ENCODE data around the gene AOC2. TPM values are rescaled to one million over a fixed set of nuclear protein-coding genes. Genes with fewer than 3 reads are reported as not detected.

Gene AOC2
- total and polyA plus RNA-seq, 2 of the 13 experiments (the other 11 are each of a cell fraction or from before 2014, with no cell fraction given) = 1.2 to 3.3 TPM

DNA sequence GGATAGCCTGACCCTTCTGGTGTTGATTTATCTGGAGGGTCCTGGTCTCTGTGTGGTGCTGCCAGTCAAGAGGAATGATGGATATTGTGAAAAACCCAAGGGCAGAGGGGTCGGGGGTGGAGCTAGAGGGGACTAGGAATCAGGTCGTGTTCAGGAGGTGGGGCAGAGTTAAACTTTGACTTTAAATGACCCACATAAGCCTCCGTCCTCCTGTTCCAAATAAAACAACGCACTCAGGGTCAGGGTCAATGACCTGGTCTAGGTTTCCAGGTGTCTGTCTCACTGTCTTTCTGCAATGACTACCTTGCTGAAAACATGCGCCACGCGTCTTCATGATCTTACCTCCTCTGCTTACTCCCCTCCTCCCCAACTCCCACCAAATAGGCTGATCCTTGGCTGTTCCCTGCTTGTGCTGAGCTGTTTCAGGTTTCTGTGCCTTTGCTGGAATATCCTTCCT is 21.3 kb downstream of the AOC2 start (continued):
- TF ChIP-seq, protein P1, sequence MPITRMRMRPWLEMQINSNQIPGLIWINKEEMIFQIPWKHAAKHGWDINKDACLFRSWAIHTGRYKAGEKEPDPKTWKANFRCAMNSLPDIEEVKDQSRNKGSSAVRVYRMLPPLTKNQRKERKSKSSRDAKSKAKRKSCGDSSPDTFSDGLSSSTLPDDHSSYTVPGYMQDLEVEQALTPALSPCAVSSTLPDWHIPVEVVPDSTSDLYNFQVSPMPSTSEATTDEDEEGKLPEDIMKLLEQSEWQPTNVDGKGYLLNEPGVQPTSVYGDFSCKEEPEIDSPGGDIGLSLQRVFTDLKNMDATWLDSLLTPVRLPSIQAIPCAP (CRISPR knock-in tag; IDR thresholded peaks at IDR 0.05; ENCODE audit: low read depth) = no peak
- TF ChIP-seq BORCS8-MEF2B (CRISPR knock-in tag; IDR thresholded peaks at IDR 0.05) (0 out of 2 replicates have a peak, but pooled peaks have one; percentile 28), ZNF224 (CRISPR knock-in tag; IDR thresholded peaks at IDR 0.05) (no peak), SOX5 (CRISPR knock-in tag; IDR thresholded peaks at IDR 0.05; ENCODE audit: borderline replicate concordance) (peak; percentile 71; the same call in 1 of the 2 replicates), TAF15 (IDR thresholded peaks at IDR 0.05; ENCODE audit: low read depth, low read length, poor library complexity, severe bottlenecking) (no peak), NFKB2 (CRISPR knock-in tag; IDR thresholded peaks at IDR 0.05; ENCODE audit: borderline replicate concordance) (no peak), RCOR2 (CRISPR knock-in tag; IDR thresholded peaks at IDR 0.05) (no peak), ZNF619 (CRISPR knock-in tag; IDR thresholded peaks at IDR 0.05) (0 out of 2 replicates have a peak, but pooled peaks have one; percentile 11), PAX8 (CRISPR knock-in tag; IDR thresholded peaks at IDR 0.05; ENCODE audit: borderline replicate concordance) (no peak), RBFOX2 (IDR thresholded peaks at IDR 0.05; ENCODE audit: low read depth, low read length) (no peak)
- TF ChIP-seq, protein P2, sequence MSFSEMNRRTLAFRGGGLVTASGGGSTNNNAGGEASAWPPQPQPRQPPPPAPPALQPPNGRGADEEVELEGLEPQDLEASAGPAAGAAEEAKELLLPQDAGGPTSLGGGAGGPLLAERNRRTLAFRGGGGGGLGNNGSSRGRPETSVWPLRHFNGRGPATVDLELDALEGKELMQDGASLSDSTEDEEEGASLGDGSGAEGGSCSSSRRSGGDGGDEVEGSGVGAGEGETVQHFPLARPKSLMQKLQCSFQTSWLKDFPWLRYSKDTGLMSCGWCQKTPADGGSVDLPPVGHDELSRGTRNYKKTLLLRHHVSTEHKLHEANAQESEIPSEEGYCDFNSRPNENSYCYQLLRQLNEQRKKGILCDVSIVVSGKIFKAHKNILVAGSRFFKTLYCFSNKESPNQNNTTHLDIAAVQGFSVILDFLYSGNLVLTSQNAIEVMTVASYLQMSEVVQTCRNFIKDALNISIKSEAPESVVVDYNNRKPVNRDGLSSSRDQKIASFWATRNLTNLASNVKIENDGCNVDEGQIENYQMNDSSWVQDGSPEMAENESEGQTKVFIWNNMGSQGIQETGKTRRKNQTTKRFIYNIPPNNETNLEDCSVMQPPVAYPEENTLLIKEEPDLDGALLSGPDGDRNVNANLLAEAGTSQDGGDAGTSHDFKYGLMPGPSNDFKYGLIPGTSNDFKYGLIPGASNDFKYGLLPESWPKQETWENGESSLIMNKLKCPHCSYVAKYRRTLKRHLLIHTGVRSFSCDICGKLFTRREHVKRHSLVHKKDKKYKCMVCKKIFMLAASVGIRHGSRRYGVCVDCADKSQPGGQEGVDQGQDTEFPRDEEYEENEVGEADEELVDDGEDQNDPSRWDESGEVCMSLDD (CRISPR knock-in tag; IDR thresholded peaks at IDR 0.05; ENCODE audit: borderline replicate concordance) = no peak
- TF ChIP-seq, protein P3, sequence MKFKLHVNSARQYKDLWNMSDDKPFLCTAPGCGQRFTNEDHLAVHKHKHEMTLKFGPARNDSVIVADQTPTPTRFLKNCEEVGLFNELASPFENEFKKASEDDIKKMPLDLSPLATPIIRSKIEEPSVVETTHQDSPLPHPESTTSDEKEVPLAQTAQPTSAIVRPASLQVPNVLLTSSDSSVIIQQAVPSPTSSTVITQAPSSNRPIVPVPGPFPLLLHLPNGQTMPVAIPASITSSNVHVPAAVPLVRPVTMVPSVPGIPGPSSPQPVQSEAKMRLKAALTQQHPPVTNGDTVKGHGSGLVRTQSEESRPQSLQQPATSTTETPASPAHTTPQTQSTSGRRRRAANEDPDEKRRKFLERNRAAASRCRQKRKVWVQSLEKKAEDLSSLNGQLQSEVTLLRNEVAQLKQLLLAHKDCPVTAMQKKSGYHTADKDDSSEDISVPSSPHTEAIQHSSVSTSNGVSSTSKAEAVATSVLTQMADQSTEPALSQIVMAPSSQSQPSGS (CRISPR knock-in tag; IDR thresholded peaks at IDR 0.05) = 0 out of 2 replicates have a peak, but pooled peaks have one; percentile 33
- TF ChIP-seq, protein P4, sequence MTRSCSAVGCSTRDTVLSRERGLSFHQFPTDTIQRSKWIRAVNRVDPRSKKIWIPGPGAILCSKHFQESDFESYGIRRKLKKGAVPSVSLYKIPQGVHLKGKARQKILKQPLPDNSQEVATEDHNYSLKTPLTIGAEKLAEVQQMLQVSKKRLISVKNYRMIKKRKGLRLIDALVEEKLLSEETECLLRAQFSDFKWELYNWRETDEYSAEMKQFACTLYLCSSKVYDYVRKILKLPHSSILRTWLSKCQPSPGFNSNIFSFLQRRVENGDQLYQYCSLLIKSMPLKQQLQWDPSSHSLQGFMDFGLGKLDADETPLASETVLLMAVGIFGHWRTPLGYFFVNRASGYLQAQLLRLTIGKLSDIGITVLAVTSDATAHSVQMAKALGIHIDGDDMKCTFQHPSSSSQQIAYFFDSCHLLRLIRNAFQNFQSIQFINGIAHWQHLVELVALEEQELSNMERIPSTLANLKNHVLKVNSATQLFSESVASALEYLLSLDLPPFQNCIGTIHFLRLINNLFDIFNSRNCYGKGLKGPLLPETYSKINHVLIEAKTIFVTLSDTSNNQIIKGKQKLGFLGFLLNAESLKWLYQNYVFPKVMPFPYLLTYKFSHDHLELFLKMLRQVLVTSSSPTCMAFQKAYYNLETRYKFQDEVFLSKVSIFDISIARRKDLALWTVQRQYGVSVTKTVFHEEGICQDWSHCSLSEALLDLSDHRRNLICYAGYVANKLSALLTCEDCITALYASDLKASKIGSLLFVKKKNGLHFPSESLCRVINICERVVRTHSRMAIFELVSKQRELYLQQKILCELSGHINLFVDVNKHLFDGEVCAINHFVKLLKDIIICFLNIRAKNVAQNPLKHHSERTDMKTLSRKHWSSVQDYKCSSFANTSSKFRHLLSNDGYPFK (CRISPR knock-in tag; IDR thresholded peaks at IDR 0.05; ENCODE audit: borderline replicate concordance) = no peak
- TF ChIP-seq, protein P5, sequence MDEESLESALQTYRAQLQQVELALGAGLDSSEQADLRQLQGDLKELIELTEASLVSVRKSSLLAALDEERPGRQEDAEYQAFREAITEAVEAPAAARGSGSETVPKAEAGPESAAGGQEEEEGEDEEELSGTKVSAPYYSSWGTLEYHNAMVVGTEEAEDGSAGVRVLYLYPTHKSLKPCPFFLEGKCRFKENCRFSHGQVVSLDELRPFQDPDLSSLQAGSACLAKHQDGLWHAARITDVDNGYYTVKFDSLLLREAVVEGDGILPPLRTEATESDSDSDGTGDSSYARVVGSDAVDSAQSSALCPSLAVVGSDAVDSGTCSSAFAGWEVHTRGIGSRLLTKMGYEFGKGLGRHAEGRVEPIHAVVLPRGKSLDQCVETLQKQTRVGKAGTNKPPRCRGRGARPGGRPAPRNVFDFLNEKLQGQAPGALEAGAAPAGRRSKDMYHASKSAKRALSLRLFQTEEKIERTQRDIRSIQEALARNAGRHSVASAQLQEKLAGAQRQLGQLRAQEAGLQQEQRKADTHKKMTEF (CRISPR knock-in tag; IDR thresholded peaks at IDR 0.05) = peak; percentile 60; the same call in 1 of the 2 replicates
- TF ChIP-seq, protein P6, sequence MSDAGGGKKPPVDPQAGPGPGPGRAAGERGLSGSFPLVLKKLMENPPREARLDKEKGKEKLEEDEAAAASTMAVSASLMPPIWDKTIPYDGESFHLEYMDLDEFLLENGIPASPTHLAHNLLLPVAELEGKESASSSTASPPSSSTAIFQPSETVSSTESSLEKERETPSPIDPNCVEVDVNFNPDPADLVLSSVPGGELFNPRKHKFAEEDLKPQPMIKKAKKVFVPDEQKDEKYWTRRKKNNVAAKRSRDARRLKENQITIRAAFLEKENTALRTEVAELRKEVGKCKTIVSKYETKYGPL (CRISPR knock-in tag; IDR thresholded peaks at IDR 0.05) = no peak
- TF ChIP-seq, protein P7, sequence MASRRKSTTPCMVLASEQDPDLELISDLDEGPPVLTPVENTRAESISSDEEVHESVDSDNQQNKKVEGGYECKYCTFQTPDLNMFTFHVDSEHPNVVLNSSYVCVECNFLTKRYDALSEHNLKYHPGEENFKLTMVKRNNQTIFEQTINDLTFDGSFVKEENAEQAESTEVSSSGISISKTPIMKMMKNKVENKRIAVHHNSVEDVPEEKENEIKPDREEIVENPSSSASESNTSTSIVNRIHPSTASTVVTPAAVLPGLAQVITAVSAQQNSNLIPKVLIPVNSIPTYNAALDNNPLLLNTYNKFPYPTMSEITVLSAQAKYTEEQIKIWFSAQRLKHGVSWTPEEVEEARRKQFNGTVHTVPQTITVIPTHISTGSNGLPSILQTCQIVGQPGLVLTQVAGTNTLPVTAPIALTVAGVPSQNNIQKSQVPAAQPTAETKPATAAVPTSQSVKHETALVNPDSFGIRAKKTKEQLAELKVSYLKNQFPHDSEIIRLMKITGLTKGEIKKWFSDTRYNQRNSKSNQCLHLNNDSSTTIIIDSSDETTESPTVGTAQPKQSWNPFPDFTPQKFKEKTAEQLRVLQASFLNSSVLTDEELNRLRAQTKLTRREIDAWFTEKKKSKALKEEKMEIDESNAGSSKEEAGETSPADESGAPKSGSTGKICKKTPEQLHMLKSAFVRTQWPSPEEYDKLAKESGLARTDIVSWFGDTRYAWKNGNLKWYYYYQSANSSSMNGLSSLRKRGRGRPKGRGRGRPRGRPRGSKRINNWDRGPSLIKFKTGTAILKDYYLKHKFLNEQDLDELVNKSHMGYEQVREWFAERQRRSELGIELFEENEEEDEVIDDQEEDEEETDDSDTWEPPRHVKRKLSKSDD (CRISPR knock-in tag; IDR thresholded peaks at IDR 0.05; ENCODE audit: low read depth) = 0 out of 2 replicates have a peak, but pooled peaks have one; percentile 55

Data from HepG2 (cell line).